GM23338 (cell line): Measurements from ENCODE around the gene GALNT9. TPM values are rescaled to one million over a fixed set of nuclear protein-coding genes. Genes with fewer than 3 reads are reported as not detected.

ENCODE experiments used
- ATAC-seq: fragments of 200-7000 bp; cut with Tn5 transposase; 3 replicates; pipeline ENCODE4 v1.9.1; 2020
- DNase-seq: peaks from one replicate; pipeline ENCODE4 v3.0.0-alpha.2; 2015; ENCODE audit warnings: low spot score
- H2AFZ ChIP-seq: fragments of 200-600 bp; sonication (generic); 2 replicates; pipeline ENCODE4 v1.8.0; 2016; ENCODE audit warnings: antibody characterized with exemption, mild to moderate bottlenecking, moderate library complexity
- H3F3A ChIP-seq: fragments of 200-600 bp; sonication (generic); replicated peaks from 2 replicates; pipeline ENCODE4 v1.8.0; 2017; ENCODE audit warnings: antibody characterized with exemption, mixed run types, low read depth
- H3K27ac ChIP-seq: fragments of 200-600 bp; sonication (generic); 2 replicates; pipeline ENCODE4 v1.6.1; 2016; ENCODE audit warnings: low read depth
- H3K27me3 ChIP-seq: fragments of 200-600 bp; sonication (generic); 2 replicates; pipeline ENCODE4 v1.8.0; 2016; ENCODE audit warnings: mild to moderate bottlenecking, mixed run types, moderate library complexity; ENCODE audit not compliant: insufficient read depth
- H3K36me3 ChIP-seq: fragments of 200-600 bp; sonication (generic); 2 replicates; pipeline ENCODE4 v1.8.0; 2016; ENCODE audit warnings: mild to moderate bottlenecking; ENCODE audit not compliant: insufficient read depth
- H3K4me1 ChIP-seq: fragments of 200-600 bp; sonication (generic); 2 replicates; pipeline ENCODE4 v1.8.0; 2016; ENCODE audit warnings: mild to moderate bottlenecking, moderate library complexity; ENCODE audit not compliant: insufficient read depth
- H3K4me2 ChIP-seq: fragments of 200-600 bp; sonication (generic); 2 replicates; pipeline ENCODE4 v1.7.1; 2017; ENCODE audit warnings: mixed run types
- H3K4me3 ChIP-seq: fragments of 200-600 bp; sonication (generic); 2 replicates; pipeline ENCODE4 v1.6.1; 2016; ENCODE audit warnings: mixed run types
- H3K79me2 ChIP-seq: fragments of 200-600 bp; sonication (generic); replicated peaks from 2 replicates; pipeline ENCODE4 v1.8.0; 2017; ENCODE audit warnings: mild to moderate bottlenecking; ENCODE audit not compliant: insufficient read depth
- H3K9me2 ChIP-seq: fragments of 200-600 bp; sonication (generic); 2 replicates; pipeline ENCODE4 v1.8.0; 2017; ENCODE audit not compliant: insufficient read depth
- H4K20me1 ChIP-seq: fragments of 200-600 bp; sonication (generic); replicated peaks from 2 replicates; pipeline ENCODE4 v1.8.0; 2017; ENCODE audit warnings: mild to moderate bottlenecking; ENCODE audit not compliant: insufficient read depth
- H3K27ac Mint-ChIP-seq: 2 replicates; pipeline ENCODE4 v1.8.0; 2020; ENCODE audit warnings: inconsistent platforms, mild to moderate bottlenecking, moderate library complexity, mixed read lengths
- H3K27me3 Mint-ChIP-seq: 3 replicates; pipeline ENCODE4 v1.8.0; 2022; ENCODE audit warnings: low read depth, mild to moderate bottlenecking, moderate library complexity, mixed read lengths, inconsistent platforms; ENCODE audit not compliant: insufficient read depth, poor library complexity
- H3K36me3 Mint-ChIP-seq: 3 replicates; pipeline ENCODE4 v1.8.0; 2021; ENCODE audit warnings: low read depth, mild to moderate bottlenecking, inconsistent platforms, moderate library complexity, mixed read lengths
- H3K4me1 Mint-ChIP-seq: 3 replicates; pipeline ENCODE4 v1.8.0; 2020; ENCODE audit warnings: mild to moderate bottlenecking, inconsistent platforms, mixed read lengths
- H3K4me3 Mint-ChIP-seq: 3 replicates; pipeline ENCODE4 v1.8.0; 2021; ENCODE audit warnings: moderate library complexity, mild to moderate bottlenecking, inconsistent platforms, mixed read lengths
- H3K9me3 Mint-ChIP-seq: 3 replicates; pipeline ENCODE4 v1.8.0; 2020; ENCODE audit warnings: moderate library complexity, mild to moderate bottlenecking, inconsistent platforms, mixed read lengths
- CREB1 ChIP-seq: fragments of 250-450 bp; sonication (Bioruptor Pico); IDR thresholded peaks from 2 replicates; pipeline ENCODE4 v1.5.0; 2020; ENCODE audit warnings: low read depth, mild to moderate bottlenecking, moderate library complexity
- EZH2phosphoT487 ChIP-seq: fragments of 200-600 bp; sonication (generic); IDR thresholded peaks from one replicate; pipeline ENCODE4 v1.8.1; 2018; ENCODE audit warnings: antibody characterized with exemption; ENCODE audit not compliant: unreplicated experiment
- NANOG ChIP-seq: IDR thresholded peaks from 2 replicates; pipeline ENCODE4 v1.6.1; 2016; ENCODE audit warnings: antibody characterized with exemption, borderline replicate concordance
- POLR2AphosphoS5 ChIP-seq: IDR thresholded peaks from 2 replicates; pipeline ENCODE4 v1.6.1; 2016; ENCODE audit warnings: antibody characterized with exemption, low read depth
- STAT1 ChIP-seq: IDR thresholded peaks from one replicate; pipeline ENCODE4 v1.6.1; 2016; ENCODE audit warnings: antibody characterized with exemption; ENCODE audit not compliant: unreplicated experiment
- ZNF331 ChIP-seq: fragments of 250-450 bp; sonication (Bioruptor Pico); IDR thresholded peaks from 2 replicates; pipeline ENCODE4 v1.5.0; 2020; ENCODE audit warnings: low read depth, mild to moderate bottlenecking, moderate library complexity
- ZNF462 ChIP-seq: fragments of 250-450 bp; sonication (Bioruptor Pico); IDR thresholded peaks from 2 replicates; pipeline ENCODE4 v1.5.0; 2020; ENCODE audit warnings: mild to moderate bottlenecking, moderate library complexity
- polyA plus RNA-seq: library from polyadenylated mRNA; unstranded; fragments of >200 nt; fragmentation: Nextera tagmentation; extraction: Ambion mirVana; gene quantifications from 2 replicates; pipeline ENCODE4 v1.2.1, GENCODE V29; 2016
- total RNA-seq: library from RNA; depleted of rRNA; stranded (reverse); fragments of >200 nt; shearing (Covaris generic); gene quantifications from 2 replicates; pipeline ENCODE4 v1.2.3, GENCODE V29; 2014
- TF ChIP-seq, protein P1 (sequence below): IDR thresholded peaks from one replicate; pipeline ENCODE4 v1.6.1; 2018; ENCODE audit warnings: antibody characterized with exemption; ENCODE audit not compliant: unreplicated experiment
- TF ChIP-seq, protein P2 (sequence below): IDR thresholded peaks from 2 replicates; pipeline ENCODE4 v1.6.1; 2016; ENCODE audit warnings: antibody characterized with exemption

The GALNT9 gene
- total and polyA plus RNA-seq, 2 experiments from 2014 or later, result 0.81 to 2.5 TPM

GRCh38 chr12:132174015-132174838 is 155.2 kb downstream of the GALNT9 start (continued):
- no peak for TF ChIP-seq EZH2phosphoT487

- no peak overlapping the region for H3K27ac Mint-ChIP-seq
- no peak for ATAC-seq
Measured at GRCh38 chr12:132173135-132174014, 156.0 kb downstream of the GALNT9 start.

More at GRCh38 chr12:132173135-132174014, 156.0 kb downstream of the GALNT9 start:
- peaks cover 2% of the 10 kb centered on the region; the same call in 2 of the 3 replicates for H3K4me1 Mint-ChIP-seq
- Histone ChIP-seq H3K9me2 (no peaks in the 10 kb centered on the region), H3K4me3 (no peak overlapping the region), H3K4me2 (no peak overlapping the region), H3K36me3 (no peaks in the 10 kb centered on the region), H3K27me3 (no peaks in the 10 kb centered on the region), H3K79me2 (no peaks in the 10 kb centered on the region), H3K27ac (no peak overlapping the region), H2AFZ (no peak overlapping the region), H4K20me1 (no peaks in the 10 kb centered on the region), H3F3A (no peaks in the 10 kb centered on the region), H3K4me1 (no peaks in the 10 kb centered on the region)
- no peak for DNase-seq
- H3K9me3 Mint-ChIP-seq, result no peaks in the 10 kb centered on the region
- TF ChIP-seq, protein P1, sequence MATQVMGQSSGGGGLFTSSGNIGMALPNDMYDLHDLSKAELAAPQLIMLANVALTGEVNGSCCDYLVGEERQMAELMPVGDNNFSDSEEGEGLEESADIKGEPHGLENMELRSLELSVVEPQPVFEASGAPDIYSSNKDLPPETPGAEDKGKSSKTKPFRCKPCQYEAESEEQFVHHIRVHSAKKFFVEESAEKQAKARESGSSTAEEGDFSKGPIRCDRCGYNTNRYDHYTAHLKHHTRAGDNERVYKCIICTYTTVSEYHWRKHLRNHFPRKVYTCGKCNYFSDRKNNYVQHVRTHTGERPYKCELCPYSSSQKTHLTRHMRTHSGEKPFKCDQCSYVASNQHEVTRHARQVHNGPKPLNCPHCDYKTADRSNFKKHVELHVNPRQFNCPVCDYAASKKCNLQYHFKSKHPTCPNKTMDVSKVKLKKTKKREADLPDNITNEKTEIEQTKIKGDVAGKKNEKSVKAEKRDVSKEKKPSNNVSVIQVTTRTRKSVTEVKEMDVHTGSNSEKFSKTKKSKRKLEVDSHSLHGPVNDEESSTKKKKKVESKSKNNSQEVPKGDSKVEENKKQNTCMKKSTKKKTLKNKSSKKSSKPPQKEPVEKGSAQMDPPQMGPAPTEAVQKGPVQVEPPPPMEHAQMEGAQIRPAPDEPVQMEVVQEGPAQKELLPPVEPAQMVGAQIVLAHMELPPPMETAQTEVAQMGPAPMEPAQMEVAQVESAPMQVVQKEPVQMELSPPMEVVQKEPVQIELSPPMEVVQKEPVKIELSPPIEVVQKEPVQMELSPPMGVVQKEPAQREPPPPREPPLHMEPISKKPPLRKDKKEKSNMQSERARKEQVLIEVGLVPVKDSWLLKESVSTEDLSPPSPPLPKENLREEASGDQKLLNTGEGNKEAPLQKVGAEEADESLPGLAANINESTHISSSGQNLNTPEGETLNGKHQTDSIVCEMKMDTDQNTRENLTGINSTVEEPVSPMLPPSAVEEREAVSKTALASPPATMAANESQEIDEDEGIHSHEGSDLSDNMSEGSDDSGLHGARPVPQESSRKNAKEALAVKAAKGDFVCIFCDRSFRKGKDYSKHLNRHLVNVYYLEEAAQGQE, result no peak
- no peak for TF ChIP-seq ZNF331 (CRISPR knock-in tag)
- no peak for TF ChIP-seq ZNF462 (CRISPR knock-in tag)
- TF ChIP-seq, protein P2, sequence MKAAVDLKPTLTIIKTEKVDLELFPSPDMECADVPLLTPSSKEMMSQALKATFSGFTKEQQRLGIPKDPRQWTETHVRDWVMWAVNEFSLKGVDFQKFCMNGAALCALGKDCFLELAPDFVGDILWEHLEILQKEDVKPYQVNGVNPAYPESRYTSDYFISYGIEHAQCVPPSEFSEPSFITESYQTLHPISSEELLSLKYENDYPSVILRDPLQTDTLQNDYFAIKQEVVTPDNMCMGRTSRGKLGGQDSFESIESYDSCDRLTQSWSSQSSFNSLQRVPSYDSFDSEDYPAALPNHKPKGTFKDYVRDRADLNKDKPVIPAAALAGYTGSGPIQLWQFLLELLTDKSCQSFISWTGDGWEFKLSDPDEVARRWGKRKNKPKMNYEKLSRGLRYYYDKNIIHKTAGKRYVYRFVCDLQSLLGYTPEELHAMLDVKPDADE, result no peak
- TF ChIP-seq CREB1 (CRISPR knock-in tag), result no peak
- TF ChIP-seq NANOG, result no peak
- TF ChIP-seq EZH2phosphoT487, result no peak
- no peak for TF ChIP-seq STAT1
- TF ChIP-seq POLR2AphosphoS5, result no peak
- peaks cover 14% of the 10 kb centered on the region for H3K27me3 Mint-ChIP-seq
- no peak overlapping the region for H3K4me3 Mint-ChIP-seq
- no peaks in the 10 kb centered on the region for H3K36me3 Mint-ChIP-seq
